Choroid plexus epithelial cell (primary cell): ENCODE results near the gene ITGA11.

Source experiments
- DNase-seq: peaks from one replicate; pipeline ENCODE4 v3.0.0-alpha.2; 2010; ENCODE audit warnings: low read depth
- H3K4me3 ChIP-seq: 2 replicates; pipeline ENCODE4 v1.5.1; 2011; ENCODE audit warnings: low read depth, mild to moderate bottlenecking, control low read depth, low read length, moderate library complexity
- TF ChIP-seq, protein P1 (sequence below): conservative IDR thresholded peaks from 2 replicates; pipeline ENCODE4 v1.5.1; 2011; ENCODE audit warnings: low read depth, mild to moderate bottlenecking, control low read depth, inconsistent platforms, low read length, moderate library complexity

ITGA11 gene

DNA sequence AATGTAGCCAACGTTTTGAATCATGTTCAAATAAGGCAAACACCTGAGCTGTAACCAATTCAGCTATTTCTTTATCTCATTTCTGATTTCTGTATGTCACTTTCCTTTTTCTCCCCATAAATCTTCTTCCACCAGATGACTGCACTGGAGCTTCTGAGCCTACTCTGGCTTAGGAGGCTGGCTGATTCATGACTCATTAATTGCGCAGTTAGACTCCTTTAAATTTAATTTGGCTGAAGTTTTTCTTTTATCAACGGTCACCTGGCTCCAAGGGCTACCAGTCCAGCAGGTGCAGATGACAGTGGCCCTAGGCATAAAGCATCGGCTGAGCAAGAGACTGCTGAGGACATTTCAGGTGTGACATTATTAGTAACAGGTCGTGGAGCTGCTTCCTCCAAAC, 39.6 kb upstream of the ITGA11 start:
- TF ChIP-seq, protein P1, sequence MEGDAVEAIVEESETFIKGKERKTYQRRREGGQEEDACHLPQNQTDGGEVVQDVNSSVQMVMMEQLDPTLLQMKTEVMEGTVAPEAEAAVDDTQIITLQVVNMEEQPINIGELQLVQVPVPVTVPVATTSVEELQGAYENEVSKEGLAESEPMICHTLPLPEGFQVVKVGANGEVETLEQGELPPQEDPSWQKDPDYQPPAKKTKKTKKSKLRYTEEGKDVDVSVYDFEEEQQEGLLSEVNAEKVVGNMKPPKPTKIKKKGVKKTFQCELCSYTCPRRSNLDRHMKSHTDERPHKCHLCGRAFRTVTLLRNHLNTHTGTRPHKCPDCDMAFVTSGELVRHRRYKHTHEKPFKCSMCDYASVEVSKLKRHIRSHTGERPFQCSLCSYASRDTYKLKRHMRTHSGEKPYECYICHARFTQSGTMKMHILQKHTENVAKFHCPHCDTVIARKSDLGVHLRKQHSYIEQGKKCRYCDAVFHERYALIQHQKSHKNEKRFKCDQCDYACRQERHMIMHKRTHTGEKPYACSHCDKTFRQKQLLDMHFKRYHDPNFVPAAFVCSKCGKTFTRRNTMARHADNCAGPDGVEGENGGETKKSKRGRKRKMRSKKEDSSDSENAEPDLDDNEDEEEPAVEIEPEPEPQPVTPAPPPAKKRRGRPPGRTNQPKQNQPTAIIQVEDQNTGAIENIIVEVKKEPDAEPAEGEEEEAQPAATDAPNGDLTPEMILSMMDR = no peak
- no peak overlapping the region for H3K4me3 ChIP-seq
- no peak for DNase-seq

DNA sequence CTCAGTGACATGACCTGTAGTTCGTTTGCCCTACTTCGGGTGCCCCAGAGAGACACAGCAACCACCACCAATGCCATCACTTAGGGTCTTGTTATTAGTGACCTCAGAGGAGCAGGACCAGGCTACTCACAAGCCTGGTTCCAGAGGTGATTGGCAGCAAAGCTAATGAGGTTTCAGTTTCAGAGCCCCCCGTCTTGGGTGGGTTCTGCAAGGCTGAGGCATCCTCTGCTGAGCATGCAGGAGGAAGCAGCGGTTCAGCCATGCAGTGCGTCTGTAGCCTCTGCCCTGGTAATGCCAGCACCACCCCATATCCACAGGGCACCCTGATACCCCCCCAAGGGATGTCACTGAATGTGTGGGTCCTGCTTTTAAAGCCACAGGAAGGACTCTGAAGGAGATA, 39.0 kb upstream of the ITGA11 start:
- DNase-seq = no peak
- TF ChIP-seq, protein P1 = no peak
- H3K4me3 ChIP-seq = no peak overlapping the region

DNA sequence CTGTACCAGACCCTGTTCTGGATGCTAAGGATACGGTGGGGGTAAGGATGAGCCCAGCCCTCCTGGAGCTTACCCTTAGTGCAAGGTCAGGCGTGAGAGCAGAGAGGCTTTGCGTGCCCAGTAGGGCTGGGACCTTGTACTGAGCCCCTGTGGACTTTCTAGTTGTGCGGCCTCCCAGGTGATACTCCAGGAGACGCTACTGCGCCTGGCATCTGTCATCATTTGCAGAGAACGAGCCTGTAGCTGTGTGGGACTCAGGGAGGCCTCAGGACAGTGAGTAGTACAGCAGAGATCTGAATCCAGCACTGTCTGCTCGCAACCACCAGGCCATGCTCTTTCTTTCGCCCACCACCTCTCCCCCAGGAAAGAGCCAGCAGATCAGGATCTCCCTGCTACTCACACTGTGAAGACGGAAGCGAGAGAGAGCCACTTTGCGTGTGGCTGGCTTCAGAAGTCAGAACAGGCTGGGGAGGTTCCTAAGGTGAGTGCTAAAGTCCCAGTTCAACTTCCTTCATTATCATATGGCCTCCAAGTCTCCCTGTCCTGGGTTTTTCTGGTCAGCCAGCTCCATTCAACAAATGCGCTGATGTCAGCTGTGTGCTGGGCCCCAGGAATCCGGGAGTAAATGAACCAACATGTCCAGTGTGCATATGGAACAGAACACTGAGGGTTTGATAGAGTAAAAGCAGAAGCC, 38.2 kb upstream of the ITGA11 start:
- no peak for DNase-seq
- TF ChIP-seq, protein P1 = peak; percentile 1
- H3K4me3 ChIP-seq = no peak overlapping the region

DNA sequence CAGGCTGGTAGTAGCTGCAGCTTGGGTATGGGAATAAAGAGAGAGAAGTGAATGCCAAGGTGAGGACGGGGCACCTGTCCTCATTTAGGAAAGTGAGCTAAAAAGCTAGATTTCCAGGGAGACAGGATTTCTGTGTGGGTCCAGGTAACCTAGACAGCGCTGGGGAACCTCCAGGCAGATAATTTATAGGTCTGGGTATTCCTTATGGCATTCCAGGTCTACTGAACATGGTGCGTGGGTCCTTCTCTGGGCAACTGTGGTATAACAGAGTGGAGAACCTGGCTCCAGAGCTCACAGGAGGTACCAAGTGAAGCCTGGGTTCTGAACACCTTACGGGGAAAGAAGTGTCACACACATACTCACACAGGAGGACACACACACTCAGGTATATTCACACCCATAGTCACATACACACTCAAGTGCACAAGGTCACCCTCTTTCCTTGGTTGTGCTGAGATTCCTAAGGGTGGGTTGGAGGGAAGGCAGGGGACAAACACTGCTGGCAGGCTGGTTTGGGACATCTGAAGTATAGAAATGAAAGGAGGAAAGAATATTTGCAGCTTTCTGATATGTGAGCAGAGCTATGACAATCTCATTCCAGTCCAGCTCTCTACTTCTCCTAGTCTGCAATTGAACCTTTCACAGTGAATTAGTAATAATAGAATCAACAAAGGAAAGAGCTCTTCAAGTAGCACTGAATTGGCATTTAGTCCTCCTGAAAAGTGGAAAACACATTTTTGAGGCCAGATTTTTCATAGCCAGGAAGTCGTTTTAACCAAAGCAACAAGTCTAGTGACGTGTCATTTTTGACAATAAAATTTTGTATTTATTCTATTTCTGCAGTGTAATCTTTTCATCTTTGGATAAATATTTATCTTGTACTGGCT, 37.4 kb upstream of the ITGA11 start:
- H3K4me3 ChIP-seq = no peak overlapping the region
- TF ChIP-seq, protein P1 = no peak
- peak; percentile 15 for DNase-seq

DNA sequence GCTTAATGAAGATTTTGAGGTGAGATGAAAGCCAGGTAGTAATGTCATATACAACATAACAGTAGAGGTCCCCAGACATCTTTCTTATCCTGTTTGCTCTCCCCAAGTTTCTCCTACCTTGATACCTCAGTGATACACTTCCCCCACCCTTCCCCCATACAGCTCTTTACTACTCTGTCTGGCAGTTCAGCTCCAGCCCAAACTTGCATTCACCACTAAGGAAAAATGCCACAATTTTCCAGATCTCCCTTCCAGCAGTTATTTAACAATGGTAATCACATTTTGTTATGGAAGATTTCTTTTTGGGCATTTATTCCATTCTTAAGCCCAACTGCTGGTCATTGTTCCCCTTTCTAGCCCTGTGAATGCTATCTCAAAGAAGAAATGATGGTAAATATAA, 34.9 kb upstream of the ITGA11 start:
- DNase-seq = no peak
- TF ChIP-seq, protein P1 = no peak
- no peak overlapping the region for H3K4me3 ChIP-seq

DNA sequence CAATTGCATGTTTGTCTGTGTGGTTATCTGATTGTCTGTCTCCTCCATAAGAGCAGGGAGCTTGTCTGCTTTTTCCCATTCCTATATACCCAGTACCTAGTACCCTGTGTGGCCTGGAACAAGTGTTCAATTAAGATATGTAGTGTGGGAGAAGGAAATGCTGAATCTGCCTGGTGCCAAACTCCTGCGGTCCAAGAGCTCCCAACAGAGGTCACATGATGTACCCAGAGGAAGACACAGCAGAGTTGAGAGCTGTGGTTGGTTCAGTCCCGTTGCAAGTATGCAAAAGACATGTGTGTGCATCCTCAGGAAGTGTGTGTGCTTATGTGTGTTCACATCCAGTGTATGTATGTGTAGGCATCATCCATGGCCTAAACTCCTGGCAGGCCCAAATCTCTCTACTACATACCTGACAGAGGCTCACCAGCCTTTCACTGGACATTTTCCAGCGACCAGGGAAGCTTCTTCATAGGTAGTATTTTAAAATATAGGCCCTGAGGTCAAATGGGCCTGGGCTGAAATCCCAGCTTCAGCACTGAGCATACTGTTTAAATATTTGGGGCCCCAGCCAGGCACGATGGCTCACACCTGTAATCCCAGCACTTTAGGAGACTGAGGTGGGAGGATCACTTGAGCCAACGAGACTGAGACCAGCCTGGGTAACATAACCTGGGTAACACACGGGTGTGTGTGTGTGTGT, 34.0 kb upstream of the ITGA11 start:
- no peak overlapping the region for H3K4me3 ChIP-seq
- peak; percentile 44 for DNase-seq
- TF ChIP-seq, protein P1 = no peak
